GM12878 (cell line): ENCODE data around the gene GRIN2C.

Experiments used
- CEBPB ChIP-seq, 2 experiments: fragments of 150-350 bp in 1 of 2; IDR thresholded peaks; 2 replicates each; pipeline ENCODE4 v1.6.1; 2012 to 2014; ENCODE audit warnings: low read depth in 2 of 2, low read length in 2 of 2, borderline replicate concordance in 1 of 2, inconsistent platforms in 1 of 2
- JUND ChIP-seq: IDR thresholded peaks from 2 replicates; pipeline ENCODE4 v1.6.1; 2012; ENCODE audit warnings: low read depth, mild to moderate bottlenecking, low read length, improper control_type of control experiment, moderate library complexity
- TAF1 ChIP-seq: IDR thresholded peaks from 2 replicates; pipeline ENCODE4 v1.6.1; 2011; ENCODE audit warnings: mild to moderate bottlenecking, low read depth, low read length, borderline replicate concordance
- TF ChIP-seq, protein P1 (sequence below), 3 experiments: IDR thresholded peaks in 2 of 3; conservative IDR thresholded peaks in 1 of 3; 2 replicates each; pipeline ENCODE4 v1.5.1; 2011; ENCODE audit warnings: low read depth in 3 of 3, low read length in 3 of 3, mild to moderate bottlenecking in 3 of 3, control low read depth in 2 of 3, moderate library complexity in 2 of 3, inconsistent platforms in 1 of 3, mixed read lengths in 1 of 3; ENCODE audit not compliant: control insufficient read depth in 2 of 3, insufficient read depth in 1 of 3; ENCODE audit errors: extremely low read depth in 1 of 3

- TF ChIP-seq JUND = no peak
- TF ChIP-seq CEBPB (IDR thresholded peaks at IDR 0.05; ENCODE audit: borderline replicate concordance in 1 of 2, low read depth in 2 of 2, low read length in 2 of 2) = no peak
- no peak for TF ChIP-seq TAF1
- TF ChIP-seq, protein P1, sequence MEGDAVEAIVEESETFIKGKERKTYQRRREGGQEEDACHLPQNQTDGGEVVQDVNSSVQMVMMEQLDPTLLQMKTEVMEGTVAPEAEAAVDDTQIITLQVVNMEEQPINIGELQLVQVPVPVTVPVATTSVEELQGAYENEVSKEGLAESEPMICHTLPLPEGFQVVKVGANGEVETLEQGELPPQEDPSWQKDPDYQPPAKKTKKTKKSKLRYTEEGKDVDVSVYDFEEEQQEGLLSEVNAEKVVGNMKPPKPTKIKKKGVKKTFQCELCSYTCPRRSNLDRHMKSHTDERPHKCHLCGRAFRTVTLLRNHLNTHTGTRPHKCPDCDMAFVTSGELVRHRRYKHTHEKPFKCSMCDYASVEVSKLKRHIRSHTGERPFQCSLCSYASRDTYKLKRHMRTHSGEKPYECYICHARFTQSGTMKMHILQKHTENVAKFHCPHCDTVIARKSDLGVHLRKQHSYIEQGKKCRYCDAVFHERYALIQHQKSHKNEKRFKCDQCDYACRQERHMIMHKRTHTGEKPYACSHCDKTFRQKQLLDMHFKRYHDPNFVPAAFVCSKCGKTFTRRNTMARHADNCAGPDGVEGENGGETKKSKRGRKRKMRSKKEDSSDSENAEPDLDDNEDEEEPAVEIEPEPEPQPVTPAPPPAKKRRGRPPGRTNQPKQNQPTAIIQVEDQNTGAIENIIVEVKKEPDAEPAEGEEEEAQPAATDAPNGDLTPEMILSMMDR (IDR thresholded peaks at IDR 0.05 in 2 of 3, conservative IDR thresholded peaks at IDR 0.05 in 1 of 3; ENCODE audit: control insufficient read depth in 2 of 3, extremely low read depth in 1 of 3, insufficient read depth in 1 of 3, low read depth in 3 of 3, low read length in 3 of 3) = no peak
Observed at GRCh38 chr17:74901353-74902135, 41.9 kb upstream of the GRIN2C start.
